HG02970 (cell line): ENCODE data around the gene PTPRN2.
"Not testable (repeated sequence)": the region's sequence is repeated elsewhere in the genome, so short reads cannot be mapped to it uniquely, and the experiment has no call there.

Experiments
- ATAC-seq: cut with Tn5 transposase; IDR thresholded peaks from one replicate; pipeline ENCODE4 v1.9.1; 2021; ENCODE audit warnings: mild to moderate bottlenecking, moderate library complexity, moderate number of reproducible peaks; ENCODE audit not compliant: unreplicated experiment, low FRiP score

Gene PTPRN2

DNA sequence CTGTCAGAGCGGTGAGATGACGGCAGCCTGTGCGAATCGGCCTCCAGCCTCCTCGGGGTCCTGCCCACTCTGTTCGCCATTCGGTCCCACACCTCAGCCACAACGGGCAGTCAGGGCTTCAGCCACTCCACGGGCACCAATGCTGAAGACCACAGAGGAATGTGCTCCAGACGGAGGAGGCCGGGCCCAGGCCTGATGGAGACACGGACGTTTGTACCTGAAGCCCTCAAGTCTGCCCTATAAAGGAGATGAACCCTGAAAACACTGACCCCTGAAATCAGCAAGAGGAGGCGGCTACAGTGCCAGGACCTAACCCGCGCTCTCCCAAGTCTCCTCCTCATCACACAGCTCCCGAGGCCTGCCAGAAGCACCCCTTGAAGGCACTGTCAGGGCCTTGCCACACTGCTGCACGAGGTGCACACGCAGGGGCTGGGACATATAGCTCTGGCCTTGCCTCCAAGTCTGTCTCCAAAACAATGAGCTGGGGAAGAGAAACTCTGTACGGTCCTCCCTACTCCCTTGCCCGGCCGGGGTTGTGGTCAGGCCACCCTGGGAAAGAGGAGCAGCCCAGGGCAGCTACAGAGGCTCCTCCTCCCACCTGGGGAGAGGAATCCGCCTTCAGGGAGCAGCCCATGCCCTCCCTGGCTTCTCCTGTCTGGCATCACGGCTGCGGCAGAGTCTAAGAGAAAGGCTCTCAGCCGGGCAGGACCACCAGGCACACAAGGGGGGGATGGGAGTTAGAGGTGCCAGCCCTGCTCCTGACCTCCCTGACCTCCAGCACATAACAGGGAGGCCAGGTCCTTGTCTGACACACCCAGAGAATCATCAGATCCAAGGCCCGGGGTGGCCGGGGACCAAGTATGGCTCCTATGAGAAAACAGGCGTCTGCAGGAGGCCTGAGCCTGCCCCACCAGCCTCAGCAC lies 310.1 kb downstream of the PTPRN2 start:
- no peak for ATAC-seq

DNA sequence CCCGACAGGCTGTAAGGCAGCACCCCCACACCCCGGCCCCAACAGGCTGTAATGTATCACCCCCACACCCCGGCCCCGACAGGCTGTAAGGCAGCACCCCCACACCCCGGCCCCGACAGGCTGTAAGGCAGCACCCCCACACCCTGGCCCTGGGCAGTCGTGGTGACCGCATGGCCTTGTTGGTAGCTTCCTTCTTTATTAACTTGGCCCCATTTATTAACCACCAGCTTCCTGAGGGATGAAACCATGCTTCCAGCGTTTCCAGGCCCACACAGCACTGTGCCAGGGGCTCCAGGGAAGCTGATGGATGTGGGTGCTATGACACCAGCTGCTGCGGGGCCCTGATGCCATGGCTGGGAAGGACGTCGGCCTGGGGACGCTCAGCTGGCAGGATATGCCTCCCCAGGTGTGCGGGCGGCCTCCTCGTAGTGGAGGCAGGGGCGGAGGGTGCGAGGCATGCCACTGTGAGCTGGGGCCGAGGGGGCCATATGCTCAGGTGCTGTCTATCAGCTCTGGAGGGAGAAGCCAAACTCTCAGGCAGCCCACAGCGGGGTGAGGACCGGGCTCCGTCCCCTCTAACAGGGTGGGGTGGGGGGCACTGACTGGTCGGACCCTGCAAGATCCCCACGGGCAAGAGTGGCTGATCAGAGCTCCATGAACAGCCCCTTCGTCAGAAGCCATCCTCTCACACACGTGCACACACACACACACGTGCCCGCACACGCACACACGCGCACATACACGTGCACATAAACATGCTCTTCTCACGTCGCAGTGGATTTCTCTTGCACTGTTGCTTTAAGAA lies 311.0 kb downstream of the PTPRN2 start:
- ATAC-seq = no peak

DNA sequence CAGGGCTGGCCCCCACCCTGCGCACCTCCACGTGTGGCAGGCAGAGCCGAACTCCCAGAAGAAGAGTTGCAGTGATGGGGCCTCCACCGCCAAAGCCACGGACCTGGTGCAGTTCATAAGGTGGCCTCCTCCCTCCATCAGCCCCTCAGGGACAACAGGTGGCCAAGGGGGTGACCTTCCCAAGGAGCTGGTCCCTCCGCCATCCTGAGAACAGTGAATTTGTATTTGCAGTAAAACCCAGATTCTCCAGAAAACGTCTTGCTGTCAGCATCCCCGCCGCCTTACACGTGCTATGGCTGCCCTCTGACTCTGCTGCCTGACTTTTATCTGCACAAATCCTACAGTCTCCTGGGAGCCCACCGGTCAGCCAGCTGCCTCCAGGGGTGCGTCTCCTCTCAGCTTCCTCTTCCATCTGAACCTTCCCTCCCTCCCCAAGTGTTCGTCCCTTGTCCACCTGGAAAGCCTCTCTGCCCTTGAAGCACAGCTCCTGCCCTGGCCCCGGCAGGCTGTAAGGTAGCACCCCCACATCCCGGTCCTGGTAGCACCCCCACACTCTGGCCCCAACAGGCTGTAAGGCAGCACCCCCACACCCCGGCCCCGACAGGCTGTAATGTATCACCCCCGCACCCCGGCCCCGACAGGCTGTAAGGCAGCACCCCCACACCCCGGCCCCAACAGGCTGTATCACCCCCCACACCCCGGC lies 311.8 kb downstream of the PTPRN2 start:
- ATAC-seq = no peak

DNA sequence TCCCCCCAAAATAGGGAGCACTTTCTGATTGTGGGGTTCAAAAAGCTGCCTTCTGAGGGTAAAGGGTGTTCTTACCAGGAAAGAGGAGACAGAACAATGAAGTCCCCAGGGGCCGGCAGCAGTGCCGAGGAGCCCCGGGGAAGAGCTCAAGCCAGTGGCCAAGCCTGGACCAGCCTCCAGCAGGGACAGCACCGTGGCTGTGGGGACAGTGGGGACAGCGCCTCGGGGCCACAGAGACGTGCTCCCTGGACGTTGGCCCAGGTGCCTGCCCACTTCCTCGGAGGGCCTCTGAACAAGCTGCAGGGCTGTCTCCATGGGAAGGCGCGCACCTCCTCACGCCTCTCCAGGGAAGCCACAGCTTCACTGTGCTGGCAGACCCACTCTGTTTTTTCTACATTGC lies 312.6 kb downstream of the PTPRN2 start:
- ATAC-seq = no peak

DNA sequence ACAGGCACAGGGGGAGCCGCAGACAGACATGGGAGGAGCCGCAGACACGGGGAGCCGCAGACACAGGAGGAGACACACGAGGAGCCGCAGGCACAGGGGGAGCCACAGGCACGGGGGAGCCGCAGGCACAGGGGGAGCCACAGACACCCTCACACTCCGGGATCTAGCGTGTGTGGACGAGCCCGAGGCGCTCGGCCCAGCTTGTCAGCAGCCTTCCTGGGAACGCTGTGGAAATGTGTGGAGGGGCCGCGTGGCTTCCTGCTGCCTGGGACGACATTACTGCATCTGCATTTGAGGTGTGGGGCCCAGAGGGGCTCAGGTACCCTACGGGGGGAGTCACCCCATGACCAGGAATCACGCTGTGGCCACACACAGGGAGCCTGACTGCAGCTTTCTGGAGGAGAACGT lies 313.2 kb downstream of the PTPRN2 start:
- ATAC-seq = no peak

DNA sequence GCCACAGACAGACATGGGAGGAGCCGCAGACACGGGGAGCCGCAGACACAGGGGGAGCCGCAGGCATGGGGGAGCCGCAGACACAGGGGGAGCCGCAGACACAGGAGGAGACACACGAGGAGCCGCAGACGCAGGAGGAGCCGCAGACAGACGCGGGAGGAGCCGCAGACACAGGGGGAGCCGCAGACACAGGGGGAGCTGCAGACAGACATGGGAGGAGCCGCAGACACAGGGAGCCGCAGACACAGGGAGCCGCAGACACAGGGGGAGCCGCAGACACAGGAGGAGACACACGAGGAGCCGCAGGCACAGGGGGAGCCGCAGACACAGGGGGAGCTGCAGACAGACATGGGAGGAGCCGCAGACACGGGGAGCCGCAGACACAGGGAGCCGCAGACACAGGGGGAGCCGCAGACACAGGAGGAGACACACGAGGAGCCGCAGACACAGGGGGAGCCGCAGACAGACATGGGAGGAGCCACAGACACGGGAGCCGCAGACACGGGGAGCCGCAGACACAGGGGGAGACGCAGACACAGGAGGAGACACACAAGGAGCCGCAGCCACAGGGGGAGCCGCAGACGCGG lies 313.8 kb downstream of the PTPRN2 start:
- ATAC-seq = not testable (repeated sequence)

DNA sequence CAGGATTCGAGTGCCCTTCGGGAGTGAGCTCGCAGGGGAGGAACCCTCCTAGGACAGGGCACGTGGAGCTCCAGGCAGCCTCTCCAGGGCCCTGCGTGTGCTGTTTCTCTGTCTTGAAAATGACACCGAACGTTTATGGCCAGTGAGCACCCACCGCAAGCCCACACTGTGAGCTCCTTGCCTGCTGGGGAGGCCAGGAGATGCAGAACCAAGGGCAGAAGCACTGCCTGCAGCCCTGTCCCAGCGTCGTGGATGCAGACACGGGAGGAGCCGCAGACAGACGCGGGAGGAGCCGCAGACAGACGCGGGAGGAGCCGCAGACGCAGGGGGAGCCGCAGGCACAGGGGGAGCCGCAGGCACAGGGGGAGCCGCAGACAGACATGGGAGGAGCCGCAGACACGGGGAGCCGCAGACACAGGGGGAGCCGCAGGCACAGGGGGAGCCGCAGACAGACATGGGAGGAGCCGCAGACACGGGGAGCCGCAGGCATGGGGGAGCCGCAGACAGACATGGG lies 314.4 kb downstream of the PTPRN2 start:
- ATAC-seq = no peak

DNA sequence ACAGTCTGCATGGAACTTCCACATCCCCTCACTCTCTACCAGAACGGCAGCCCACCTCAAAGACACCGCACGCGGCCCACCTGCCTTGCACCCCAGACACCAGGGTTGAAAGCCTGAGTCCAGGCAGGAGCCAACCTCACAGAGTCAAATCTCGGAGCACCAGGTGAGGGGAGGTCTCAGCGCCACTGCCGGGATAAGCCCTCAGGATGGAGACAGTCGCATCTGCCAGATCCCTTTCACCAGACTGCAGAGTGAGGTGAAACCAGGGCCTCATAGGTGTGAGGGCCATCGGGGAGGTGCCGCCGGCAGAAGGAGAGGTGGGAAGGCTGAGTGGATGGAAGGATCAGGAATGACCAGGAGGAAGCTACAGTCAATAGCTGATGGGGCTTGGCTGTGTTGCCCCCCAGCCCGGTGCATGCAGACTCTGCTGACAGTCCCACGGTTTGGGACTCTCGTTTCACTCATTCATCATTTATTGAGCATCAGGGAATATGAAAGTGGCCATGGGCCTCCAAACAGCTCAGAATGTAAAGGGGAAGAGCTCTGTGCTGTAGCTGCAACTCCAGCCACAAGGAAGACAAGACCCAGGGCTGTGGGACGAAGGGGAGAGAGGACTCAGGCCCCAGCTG lies 315.0 kb downstream of the PTPRN2 start:
- no peak for ATAC-seq

DNA sequence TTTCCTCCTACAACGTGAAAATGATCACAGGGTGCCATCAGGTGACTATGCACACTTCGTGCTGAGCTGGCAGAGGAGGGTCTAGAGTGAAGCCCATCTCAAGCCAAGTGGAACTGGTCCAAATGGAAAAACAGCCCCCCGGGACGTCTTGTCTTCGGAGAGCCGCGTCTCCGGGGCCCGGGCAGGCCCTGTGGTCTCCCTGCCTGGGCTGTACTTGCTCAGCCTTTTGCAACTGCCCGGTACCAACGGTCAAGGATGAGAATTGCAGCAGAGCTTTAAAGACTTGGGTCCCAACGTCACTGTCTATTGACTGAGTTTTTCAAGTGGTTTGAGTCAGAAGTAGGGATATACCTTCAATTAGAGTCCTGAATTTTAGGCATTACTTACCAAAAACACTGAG lies 315.5 kb downstream of the PTPRN2 start:
- no peak for ATAC-seq

DNA sequence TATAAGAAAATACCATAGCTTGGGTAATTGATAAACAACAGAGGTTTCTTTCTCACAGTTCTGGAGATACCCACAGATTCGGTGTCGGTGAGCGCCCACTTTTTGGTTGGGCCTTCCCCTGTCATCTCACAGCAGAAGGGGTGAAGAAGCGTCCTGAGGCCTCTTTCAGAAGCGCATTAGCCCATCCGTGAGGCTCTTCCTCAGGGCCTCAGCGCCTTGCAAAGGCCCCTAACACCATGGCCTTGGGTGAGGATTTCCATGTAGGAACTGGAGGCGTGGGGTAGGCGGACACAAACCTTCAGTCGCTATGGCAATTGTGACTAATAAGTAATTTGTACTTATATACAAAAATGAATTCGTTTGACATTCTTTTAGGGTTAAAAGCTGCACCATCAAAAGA lies 316.0 kb downstream of the PTPRN2 start:
- no peak for ATAC-seq

DNA sequence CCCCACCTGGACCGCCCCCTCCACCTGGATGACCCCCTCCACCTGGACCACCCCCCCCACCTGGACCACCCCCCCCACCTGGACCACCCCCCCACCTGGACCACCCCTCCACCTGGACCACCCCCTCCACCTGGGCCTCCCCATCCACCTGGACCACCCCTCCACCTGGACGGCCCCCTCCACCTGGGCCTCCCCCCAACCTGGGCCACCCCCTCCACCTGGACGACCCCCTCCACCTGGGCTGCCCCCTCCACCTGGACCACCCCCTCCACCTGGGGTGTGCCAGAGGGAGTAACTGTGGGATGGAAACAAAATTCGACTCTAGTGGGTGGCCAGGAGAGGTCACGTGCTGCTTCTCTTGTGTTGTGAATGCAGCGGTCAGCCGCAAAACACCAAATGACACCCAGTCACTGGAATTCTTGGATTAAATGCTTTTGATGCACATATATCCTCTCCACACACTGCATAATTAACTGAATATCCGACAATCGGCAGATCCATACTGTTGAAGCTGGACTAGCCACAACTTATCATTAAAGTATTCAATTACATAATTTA lies 316.7 kb downstream of the PTPRN2 start:
- ATAC-seq = no peak

DNA sequence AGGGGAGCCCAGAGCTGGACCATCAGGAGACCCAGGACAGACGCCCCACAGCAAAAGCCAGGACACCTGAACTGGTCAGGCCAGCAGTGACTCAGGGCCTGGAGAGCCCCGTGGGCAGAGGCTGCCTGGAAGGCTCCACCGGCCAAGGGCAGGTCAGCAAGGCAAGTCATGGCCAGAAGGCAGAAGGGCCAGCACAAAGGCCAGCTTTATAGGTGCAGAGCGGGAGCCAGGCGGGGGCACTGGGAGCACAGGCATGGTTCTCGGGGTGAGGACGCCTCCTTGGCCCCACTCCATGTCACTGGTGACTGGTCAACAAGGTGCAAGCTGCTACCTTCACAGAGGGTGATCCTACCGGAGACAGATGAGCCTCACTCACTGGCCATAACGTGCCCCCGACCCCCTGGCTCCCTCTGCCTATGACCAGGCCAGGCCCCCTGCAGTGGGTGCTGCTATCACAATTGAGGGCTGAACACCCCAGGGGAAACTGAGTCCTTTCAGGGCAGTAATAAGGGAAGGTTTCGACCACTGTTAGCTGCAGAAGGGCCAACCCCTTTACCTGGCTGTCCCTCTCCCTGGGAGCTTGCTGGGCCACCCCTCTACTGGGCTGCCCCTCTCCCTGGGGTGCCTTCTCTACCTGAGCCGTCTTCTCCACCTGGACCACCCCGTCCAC lies 317.4 kb downstream of the PTPRN2 start:
- ATAC-seq = no peak

DNA sequence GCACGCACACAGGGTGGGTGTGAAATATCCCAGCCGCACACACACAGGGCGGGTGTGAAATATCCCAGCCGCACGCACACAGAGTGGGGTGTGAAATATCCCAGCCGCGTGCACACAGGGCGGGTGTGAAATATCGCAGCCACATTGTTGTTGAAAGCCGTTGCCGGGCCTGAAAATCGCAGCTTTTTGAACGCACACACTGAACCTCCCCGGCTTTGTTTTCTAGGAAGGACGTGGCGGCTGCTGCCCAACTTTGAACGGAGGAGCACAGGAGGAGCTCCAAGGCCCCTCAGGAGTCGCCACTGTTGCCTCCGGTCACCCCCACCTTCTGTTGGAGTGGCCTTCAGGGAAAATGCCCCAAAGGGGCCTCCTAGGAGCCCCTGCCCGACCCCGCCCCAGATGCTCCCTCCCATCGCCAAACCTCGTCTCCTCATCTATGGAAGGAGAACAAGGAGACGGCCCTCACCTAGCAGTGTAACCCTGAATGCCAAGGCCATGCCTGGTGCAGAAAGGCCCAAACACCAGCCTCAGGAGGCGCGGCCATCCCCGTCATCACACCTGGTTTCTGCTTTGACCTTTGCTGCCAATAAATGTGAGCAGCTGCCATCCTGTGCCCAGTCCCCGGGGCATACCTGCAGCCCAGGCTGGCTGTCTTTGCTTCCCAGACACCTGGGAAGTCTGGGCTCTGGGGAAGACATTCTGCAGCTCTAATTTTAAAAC lies 318.6 kb downstream of the PTPRN2 start:
- ATAC-seq = no peak

DNA sequence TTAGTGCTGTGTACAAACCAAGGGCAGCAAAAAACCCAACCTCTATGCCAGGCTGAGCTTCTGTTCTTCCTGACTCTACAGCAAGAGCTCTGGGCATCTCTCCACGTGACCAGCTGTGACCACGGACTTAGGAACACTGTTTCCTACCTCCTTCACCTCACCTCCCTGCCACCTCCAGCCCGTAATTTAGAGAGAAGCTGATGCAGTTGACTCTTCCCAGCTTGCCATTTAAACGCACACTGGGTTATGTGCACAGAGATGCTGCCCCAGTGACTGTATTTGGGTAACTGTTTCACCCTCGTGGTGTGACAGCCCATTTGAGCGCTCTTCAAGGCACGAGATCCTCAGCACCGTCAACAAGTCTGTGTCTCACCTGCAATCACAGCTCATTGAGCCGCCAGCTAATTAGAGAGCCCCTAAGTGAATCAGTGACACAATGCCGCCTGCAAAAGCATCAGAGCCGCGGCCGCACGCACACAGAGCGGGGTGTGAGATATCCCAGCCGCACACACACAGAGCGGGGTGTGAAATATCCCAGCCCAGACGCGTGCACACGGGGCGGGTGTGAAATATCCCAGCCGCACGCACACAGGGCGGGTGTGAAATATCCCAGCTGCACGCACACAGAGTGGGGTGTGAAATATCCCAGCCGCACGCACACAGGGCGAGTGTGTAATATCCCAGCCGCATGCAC lies 319.7 kb downstream of the PTPRN2 start:
- ATAC-seq = no peak

DNA sequence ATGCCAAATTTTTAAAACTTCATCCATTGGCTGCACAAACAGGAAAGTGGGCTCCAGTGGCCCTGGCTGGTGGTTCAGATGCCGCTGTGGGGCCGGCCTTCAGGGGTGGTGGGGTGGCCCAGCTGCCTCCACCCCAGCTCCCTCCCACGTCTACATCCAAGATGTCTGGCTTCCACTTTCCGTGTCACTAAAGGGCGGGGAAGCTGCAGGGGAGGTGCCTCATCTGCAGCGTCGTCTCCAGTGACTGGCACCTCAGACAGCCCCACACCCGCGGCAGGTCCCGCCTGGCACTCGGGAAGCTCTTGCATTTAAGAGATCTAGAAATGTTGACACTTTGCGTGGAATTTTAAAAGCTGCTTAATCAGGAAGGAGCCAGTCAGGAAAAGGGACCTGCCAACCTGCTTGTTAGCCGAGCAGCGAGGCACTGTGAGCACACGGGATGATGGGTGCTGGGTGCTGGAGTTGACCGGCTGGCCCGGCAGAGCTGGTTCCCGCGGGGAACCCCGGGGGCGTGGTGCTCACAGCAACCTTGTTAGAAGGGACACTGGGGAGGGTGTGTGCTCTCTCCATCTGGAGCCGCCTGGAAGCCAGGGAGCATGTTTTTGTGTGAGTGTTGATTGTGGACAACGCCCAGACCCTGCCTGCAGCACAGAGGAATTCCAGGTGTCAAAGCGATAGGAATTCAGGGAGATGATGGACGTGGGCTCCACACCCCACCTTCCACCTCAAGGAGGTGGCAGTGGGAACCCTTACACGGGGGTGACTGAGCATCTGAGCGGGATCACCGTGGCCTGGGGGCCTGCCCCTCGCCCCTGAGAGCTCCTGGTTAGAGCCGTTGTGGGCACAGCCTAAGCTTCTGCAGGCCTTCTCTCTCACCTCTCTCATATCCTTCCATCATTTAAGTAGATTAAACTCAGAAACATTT lies 320.5 kb downstream of the PTPRN2 start:
- no peak for ATAC-seq

DNA sequence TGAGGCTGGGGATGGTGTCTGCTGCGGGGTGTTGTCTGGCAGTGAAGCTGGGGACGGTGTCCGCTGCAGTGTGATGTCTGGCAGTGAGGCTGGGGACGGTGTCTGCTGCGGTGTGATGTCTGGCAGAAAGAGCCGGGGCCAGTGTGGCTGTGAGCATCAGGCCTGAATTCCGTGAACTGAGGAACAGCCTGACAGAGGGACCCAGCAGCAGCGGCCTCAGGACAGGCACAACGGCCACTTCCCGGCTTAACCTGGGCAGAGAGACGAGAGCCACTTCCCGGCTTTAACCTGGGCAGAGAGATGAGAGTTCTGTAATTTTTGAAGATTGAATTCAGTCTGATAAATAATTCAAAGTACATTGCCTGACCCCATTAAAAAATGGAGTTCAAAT lies 321.2 kb downstream of the PTPRN2 start:
- ATAC-seq = no peak

DNA sequence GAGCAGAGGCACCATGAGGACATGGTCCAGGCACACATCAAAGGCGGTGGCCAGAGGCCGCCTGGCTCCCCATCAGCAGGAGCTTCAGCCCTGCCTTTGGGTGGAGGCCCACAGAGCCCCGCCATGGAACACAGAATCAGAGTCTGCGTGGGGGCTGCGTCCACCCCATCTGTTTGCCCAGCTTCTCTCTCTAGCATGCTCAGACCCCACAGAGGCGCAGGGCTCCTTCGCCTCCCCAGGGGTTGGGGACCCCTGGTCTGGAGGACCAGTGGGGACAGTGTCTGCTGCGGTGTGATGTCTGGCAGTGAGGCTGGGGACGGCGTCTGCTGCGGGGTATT lies 321.9 kb downstream of the PTPRN2 start:
- ATAC-seq = no peak
